Endothelial cell of umbilical vein (primary cell): Measurements from ENCODE around the gene CYBRD1. TPM values are rescaled to one million over a fixed set of nuclear protein-coding genes. Genes with fewer than 3 reads are reported as not detected.

ENCODE experiments used
- BruUV-seq: library from RNA; stranded (reverse); fragments of 400-500 nt; replicated peaks from 2 replicates; lab custom pipeline; 2021; lab: Mats Ljungman, UMichigan
- CTCF ChIA-PET: fragments of 300-600, 350-600 bp; sonication (Branson Sonifier 250); formaldehyde crosslinking; loops from one replicate; lab custom pipeline; 2021; ENCODE audit warnings: antibody characterized with exemption, inconsistent platforms; lab: Charles Lee
- POLR2A ChIA-PET: fragments of 300-600, 350-600 bp; sonication (Branson Sonifier 250); formaldehyde crosslinking; loops from one replicate; lab custom pipeline; 2021; ENCODE audit warnings: antibody characterized with exemption, inconsistent platforms; lab: Charles Lee
- DNase-seq: peaks from one replicate; pipeline ENCODE4 v3.0.0-alpha.2; 2011; ENCODE audit warnings: low read depth, low spot score
- FAIRE-seq: peaks from 2 replicates; lab custom pipeline; 2011; peaks lifted over from hg19 to GRCh38; lab: Jason Lieb, UNC
- H2AFZ ChIP-seq: 2 replicates; pipeline ENCODE4 v1.6.0; 2012; ENCODE audit warnings: low read depth, low read length, control low read depth, inconsistent platforms
- H3K27ac ChIP-seq: 2 replicates; pipeline ENCODE4 v1.5.1; 2011; ENCODE audit warnings: low read depth, mild to moderate bottlenecking, control low read depth, low read length, moderate library complexity; ENCODE audit not compliant: insufficient read depth
- H3K27me3 ChIP-seq, 2 experiments: 2 replicates each; pipeline versions ENCODE4 v1.6.0 to v1.6.1; 2011; ENCODE audit warnings: low read length in 2 of 2, mixed read lengths in 1 of 2; ENCODE audit not compliant: control insufficient read depth in 2 of 2, insufficient read depth in 2 of 2
- H3K36me3 ChIP-seq, 2 experiments: 2 replicates in 1 of 2; 3 replicates in 1 of 2; pipeline ENCODE4 v1.5.1; 2011; ENCODE audit warnings: low read length in 2 of 2, mild to moderate bottlenecking in 1 of 2, moderate library complexity in 1 of 2; ENCODE audit not compliant: control insufficient read depth in 2 of 2, insufficient read depth in 2 of 2; ENCODE audit errors: extremely low read depth in 1 of 2
- H3K4me1 ChIP-seq: 3 replicates; pipeline ENCODE4 v1.5.1; 2011; ENCODE audit warnings: mild to moderate bottlenecking, low read length; ENCODE audit not compliant: control insufficient read depth, insufficient read depth; ENCODE audit errors: extremely low read depth
- H3K4me2 ChIP-seq: 2 replicates; pipeline ENCODE4 v1.6.1; 2011; ENCODE audit warnings: low read length, control low read depth, mixed read lengths; ENCODE audit not compliant: insufficient read depth
- H3K4me3 ChIP-seq, 3 experiments: fragments of 200-600 bp in 1 of 3; sonication (generic), shearing (Covaris generic) in 1 of 3; replicated peaks in 1 of 3; 2 replicates each; pipeline ENCODE4 v1.5.1; 2011 to 2016; ENCODE audit warnings: control low read depth in 3 of 3, low read length in 3 of 3, mild to moderate bottlenecking in 2 of 3, inconsistent platforms in 1 of 3, low read depth in 1 of 3, moderate library complexity in 1 of 3; ENCODE audit not compliant: insufficient read depth in 1 of 3
- H3K79me2 ChIP-seq: 2 replicates; pipeline ENCODE4 v1.6.0; 2012; ENCODE audit warnings: low read length, inconsistent platforms; ENCODE audit not compliant: control insufficient read depth, insufficient read depth
- H3K9ac ChIP-seq: replicated peaks from 2 replicates; pipeline ENCODE3; 2011; ENCODE audit warnings: low read length, control low read depth; ENCODE audit not compliant: insufficient read depth; ENCODE audit errors: extremely low read depth
- H3K9me1 ChIP-seq: replicated peaks from 3 replicates; pipeline ENCODE4 v1.6.0; 2011; ENCODE audit warnings: mild to moderate bottlenecking, low read length; ENCODE audit not compliant: control insufficient read depth, insufficient read depth; ENCODE audit errors: extremely low read depth
- H3K9me3 ChIP-seq: replicated peaks from 2 replicates; pipeline ENCODE4 v1.5.1; 2012; ENCODE audit warnings: low read length, inconsistent platforms; ENCODE audit not compliant: control insufficient read depth, insufficient read depth
- H4K20me1 ChIP-seq: replicated peaks from 2 replicates; pipeline ENCODE3; 2011; ENCODE audit warnings: mild to moderate bottlenecking, low read length; ENCODE audit not compliant: control insufficient read depth, insufficient read depth; ENCODE audit errors: extremely low read depth
- CTCF ChIP-seq, 2 donors: IDR thresholded peaks; 1 replicate in 1 of 2; 2 replicates in 1 of 2; pipeline ENCODE4 v1.5.1; 2011; ENCODE audit warnings: low read length in 2 of 2, mild to moderate bottlenecking in 2 of 2, moderate library complexity in 2 of 2, control low read depth in 1 of 2, inconsistent platforms in 1 of 2, low read depth in 1 of 2; ENCODE audit not compliant: insufficient read depth in 1 of 2; ENCODE audit errors: extremely low read depth in 1 of 2
- EZH2 ChIP-seq: IDR thresholded peaks from 2 replicates; pipeline ENCODE4 v1.6.1; 2012; ENCODE audit warnings: borderline replicate concordance, low read depth, mild to moderate bottlenecking, moderate library complexity, low read length, inconsistent platforms; ENCODE audit not compliant: severe bottlenecking
- FOS ChIP-seq: IDR thresholded peaks from 2 replicates; pipeline ENCODE4 v1.6.1; 2011; ENCODE audit warnings: mild to moderate bottlenecking, low read length, moderate library complexity, borderline replicate concordance; ENCODE audit not compliant: insufficient read depth
- GATA2 ChIP-seq: IDR thresholded peaks from 2 replicates; pipeline ENCODE4 v1.7.0; 2011; ENCODE audit warnings: low read depth, mild to moderate bottlenecking, moderate library complexity, mixed read lengths, low read length; ENCODE audit not compliant: insufficient read length, insufficient read depth
- JUN ChIP-seq: IDR thresholded peaks from 2 replicates; pipeline ENCODE4 v1.6.1; 2011; ENCODE audit warnings: borderline replicate concordance, low read depth; ENCODE audit not compliant: insufficient read length, insufficient read depth
- POLR2A ChIP-seq: IDR thresholded peaks from 2 replicates; pipeline ENCODE4 v1.6.1; 2012; ENCODE audit warnings: low read depth, mild to moderate bottlenecking, control low read depth, low read length
- POLR2AphosphoS5 ChIP-seq: IDR thresholded peaks from 2 replicates; pipeline ENCODE4 v1.6.1; 2012; ENCODE audit warnings: low read depth, mild to moderate bottlenecking, control low read depth, low read length, moderate library complexity; ENCODE audit not compliant: insufficient read depth
- dilution Hi-C: fragments of 300-500 bp; cut with MboI; formaldehyde crosslinking; loops from one replicate; pipeline ENCODE4 v1.15.0; 2019; ENCODE audit warnings: low sequenced_read_pairs; ENCODE audit not compliant: extremely low pct_ligation_motif_present
- intact Hi-C: fragments of 100-400 bp; cut with micrococcal nuclease; formaldehyde crosslinking; loops from one replicate; pipeline ENCODE4 v1.10.0; 2022
- polyA plus RNA-seq, 4 experiments: library from polyadenylated mRNA; depleted of rRNA in 3 of 4; stranded (reverse) in 3 of 4; unstranded in 1 of 4; fragments of >200 nt; gene quantifications; 2 replicates each; pipeline versions ENCODE4 v1.2.1 to v1.2.3, GENCODE V29; 2011 to 2012; ENCODE audit warnings: missing spikeins in 1 of 4
- total RNA-seq: library from RNA; stranded (reverse); gene quantifications from 2 replicates; pipeline ENCODE4 v1.2.3, GENCODE V29; 2021
- TF ChIP-seq, protein P1 (sequence below): IDR thresholded peaks from 2 replicates; pipeline ENCODE4 v1.6.1; 2011; ENCODE audit not compliant: insufficient read depth, insufficient read length

CYBRD1 gene
- total and polyA plus RNA-seq, 2 donors (not counting 3 experiments of a cell fraction or from before 2014, with no cell fraction given): 23.1 to 24.8 TPM

GRCh38 chr2:171505374-171505773 lies 16.9 kb upstream of the CYBRD1 start:
- no peak overlapping the region for H3K4me2 ChIP-seq
- H3K27ac ChIP-seq: no peak overlapping the region
- H3K36me3 ChIP-seq: no peaks in the 10 kb centered on the region
- no peaks in the 10 kb centered on the region for H3K9me3 ChIP-seq
- TF ChIP-seq JUN (no peak), CTCF (IDR thresholded peaks at IDR 0.05; ENCODE audit: extremely low read depth in 1 of 2, insufficient read depth in 1 of 2, low read depth in 1 of 2, low read length in 2 of 2) (no peak), POLR2A (no peak), EZH2 (no peak), FOS (no peak), POLR2AphosphoS5 (no peak), GATA2 (no peak)
- TF ChIP-seq, protein P1, sequence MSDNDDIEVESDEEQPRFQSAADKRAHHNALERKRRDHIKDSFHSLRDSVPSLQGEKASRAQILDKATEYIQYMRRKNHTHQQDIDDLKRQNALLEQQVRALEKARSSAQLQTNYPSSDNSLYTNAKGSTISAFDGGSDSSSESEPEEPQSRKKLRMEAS: no peak
- dilution Hi-C loops (no loop called here), intact Hi-C loops (no loop called here)
- no peaks in the 10 kb centered on the region for H4K20me1 ChIP-seq
- no peak overlapping the region for H2AFZ ChIP-seq
- DNase-seq: no peak
- H3K4me3 ChIP-seq: no peak overlapping the region
- no peak overlapping the region for H3K9ac ChIP-seq
- H3K27me3 ChIP-seq: no peaks in the 10 kb centered on the region
- no peak for FAIRE-seq
- H3K9me1 ChIP-seq: no peaks in the 10 kb centered on the region
- POLR2A ChIA-PET: no interaction called here
- CTCF ChIA-PET: no interaction called here
- BruUV-seq: no TSS peak
- H3K79me2 ChIP-seq: no peaks in the 10 kb centered on the region
- no peaks in the 10 kb centered on the region for H3K4me1 ChIP-seq
